ENCODE measurements around the gene RRP1B.

DNA sequence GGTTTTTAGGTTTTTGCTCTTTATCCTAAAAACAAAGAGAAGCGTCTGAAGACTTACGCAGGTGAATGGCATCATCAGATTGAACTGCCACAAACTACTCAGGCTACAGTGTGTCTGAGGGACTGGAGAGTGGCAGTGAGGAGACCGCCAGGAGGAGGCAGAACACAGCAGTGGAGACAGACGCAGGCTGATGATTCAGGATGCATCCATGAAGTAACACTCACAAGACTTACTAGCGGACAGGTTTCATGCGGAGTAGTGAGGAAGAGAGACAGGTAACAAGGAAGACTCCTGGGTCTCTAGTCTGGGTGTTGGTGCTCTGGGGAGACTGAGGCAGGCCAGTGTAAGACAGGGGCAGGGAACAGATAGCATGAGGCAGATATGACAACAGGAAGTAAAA, 5.7 kb upstream of the RRP1B start:
- TF ChIP-seq YY1 (IDR thresholded peaks at IDR 0.05) = no peak
- TF ChIP-seq, protein P1, sequence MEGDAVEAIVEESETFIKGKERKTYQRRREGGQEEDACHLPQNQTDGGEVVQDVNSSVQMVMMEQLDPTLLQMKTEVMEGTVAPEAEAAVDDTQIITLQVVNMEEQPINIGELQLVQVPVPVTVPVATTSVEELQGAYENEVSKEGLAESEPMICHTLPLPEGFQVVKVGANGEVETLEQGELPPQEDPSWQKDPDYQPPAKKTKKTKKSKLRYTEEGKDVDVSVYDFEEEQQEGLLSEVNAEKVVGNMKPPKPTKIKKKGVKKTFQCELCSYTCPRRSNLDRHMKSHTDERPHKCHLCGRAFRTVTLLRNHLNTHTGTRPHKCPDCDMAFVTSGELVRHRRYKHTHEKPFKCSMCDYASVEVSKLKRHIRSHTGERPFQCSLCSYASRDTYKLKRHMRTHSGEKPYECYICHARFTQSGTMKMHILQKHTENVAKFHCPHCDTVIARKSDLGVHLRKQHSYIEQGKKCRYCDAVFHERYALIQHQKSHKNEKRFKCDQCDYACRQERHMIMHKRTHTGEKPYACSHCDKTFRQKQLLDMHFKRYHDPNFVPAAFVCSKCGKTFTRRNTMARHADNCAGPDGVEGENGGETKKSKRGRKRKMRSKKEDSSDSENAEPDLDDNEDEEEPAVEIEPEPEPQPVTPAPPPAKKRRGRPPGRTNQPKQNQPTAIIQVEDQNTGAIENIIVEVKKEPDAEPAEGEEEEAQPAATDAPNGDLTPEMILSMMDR (IDR thresholded peaks at IDR 0.05; ENCODE audit: low read depth, low read length, missing input control) = no peak
- no peak for TF ChIP-seq RAD21 (IDR thresholded peaks at IDR 0.05)
- TF ChIP-seq EGR1 (IDR thresholded peaks at IDR 0.05; ENCODE audit: low read depth in 2 of 2) = no peak
- no peak for TF ChIP-seq SP1 (IDR thresholded peaks at IDR 0.05)
- TF ChIP-seq GABPA (IDR thresholded peaks at IDR 0.05 in 1 of 2, conservative IDR thresholded peaks at IDR 0.05 in 1 of 2) = no peak
- no peak for TF ChIP-seq TAF1 (conservative IDR thresholded peaks at IDR 0.05)
- TF ChIP-seq ZBTB33 (IDR thresholded peaks at IDR 0.05) = no peak
- no peak for TF ChIP-seq RXRA (IDR thresholded peaks at IDR 0.05)
- TF ChIP-seq, protein P2, sequence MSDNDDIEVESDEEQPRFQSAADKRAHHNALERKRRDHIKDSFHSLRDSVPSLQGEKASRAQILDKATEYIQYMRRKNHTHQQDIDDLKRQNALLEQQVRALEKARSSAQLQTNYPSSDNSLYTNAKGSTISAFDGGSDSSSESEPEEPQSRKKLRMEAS (IDR thresholded peaks at IDR 0.05) = no peak
- no peak for TF ChIP-seq FOXA2 (IDR thresholded peaks at IDR 0.05)

Measured in liver (tissue), 3 donors.